ENCODE results near the gene LHX2.

Gene LHX2

GRCh38 chr9:124050955-124051354 is 39.4 kb downstream of the LHX2 start:
- no peak for DNase-seq (ENCODE audit: extremely low spot score)
- POLR2A ChIA-PET, result no interaction called here
- TF ChIP-seq, protein P1, sequence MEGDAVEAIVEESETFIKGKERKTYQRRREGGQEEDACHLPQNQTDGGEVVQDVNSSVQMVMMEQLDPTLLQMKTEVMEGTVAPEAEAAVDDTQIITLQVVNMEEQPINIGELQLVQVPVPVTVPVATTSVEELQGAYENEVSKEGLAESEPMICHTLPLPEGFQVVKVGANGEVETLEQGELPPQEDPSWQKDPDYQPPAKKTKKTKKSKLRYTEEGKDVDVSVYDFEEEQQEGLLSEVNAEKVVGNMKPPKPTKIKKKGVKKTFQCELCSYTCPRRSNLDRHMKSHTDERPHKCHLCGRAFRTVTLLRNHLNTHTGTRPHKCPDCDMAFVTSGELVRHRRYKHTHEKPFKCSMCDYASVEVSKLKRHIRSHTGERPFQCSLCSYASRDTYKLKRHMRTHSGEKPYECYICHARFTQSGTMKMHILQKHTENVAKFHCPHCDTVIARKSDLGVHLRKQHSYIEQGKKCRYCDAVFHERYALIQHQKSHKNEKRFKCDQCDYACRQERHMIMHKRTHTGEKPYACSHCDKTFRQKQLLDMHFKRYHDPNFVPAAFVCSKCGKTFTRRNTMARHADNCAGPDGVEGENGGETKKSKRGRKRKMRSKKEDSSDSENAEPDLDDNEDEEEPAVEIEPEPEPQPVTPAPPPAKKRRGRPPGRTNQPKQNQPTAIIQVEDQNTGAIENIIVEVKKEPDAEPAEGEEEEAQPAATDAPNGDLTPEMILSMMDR (IDR thresholded peaks at IDR 0.05; ENCODE audit: control extremely low read depth, extremely low read depth, low read depth, missing control alignments), result no peak
- CTCF ChIA-PET, result interaction anchor here (1.3 to 9.9 kb wide), 2 partner anchors 10 to 38 kb away, joined by 4 to 80 read pairs; no protein-coding TSS in a partner anchor

DNA sequence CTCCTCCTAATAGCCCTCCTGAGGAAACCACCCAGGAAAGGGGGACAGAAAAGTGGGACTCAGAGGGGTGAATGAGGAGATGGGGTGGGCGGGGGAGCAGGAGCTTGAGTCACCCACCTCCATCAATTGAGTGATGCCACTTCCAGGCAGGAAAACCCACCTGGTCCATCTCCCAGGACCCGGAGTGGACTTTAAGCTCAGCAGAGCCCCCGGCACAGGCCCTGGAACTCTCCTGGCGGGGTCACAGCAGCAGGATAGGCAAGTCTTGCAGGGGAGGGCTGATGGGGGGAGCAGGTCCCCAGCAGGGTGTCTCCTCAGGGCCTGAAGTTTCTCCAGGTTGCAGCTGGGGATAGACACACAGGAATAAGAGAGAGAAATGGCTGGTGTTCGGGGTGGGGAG is 40.8 kb downstream of the LHX2 start:
- TF ChIP-seq, protein P1 (IDR thresholded peaks at IDR 0.05; ENCODE audit: control extremely low read depth, extremely low read depth, low read depth, missing control alignments), result no peak
- ChIA-PET POLR2A (no interaction called here), CTCF (interaction anchor here (9.9 kb wide), 1 partner anchor 12 kb away, joined by 80 read pairs; no protein-coding TSS in a partner anchor)
- DNase-seq (ENCODE audit: extremely low spot score), result no peak

GRCh38 chr9:124054582-124055227 is 43.1 kb downstream of the LHX2 start:
- POLR2A ChIA-PET, result no interaction called here
- CTCF ChIA-PET, result interaction anchor here (0.8 to 9.9 kb wide), 3 partner anchors 14 to 511 kb away, joined by 3 to 80 read pairs (median 6); no protein-coding TSS in a partner anchor
- peak; percentile 71 for DNase-seq (ENCODE audit: extremely low spot score)
- TF ChIP-seq, protein P1 (IDR thresholded peaks at IDR 0.05; ENCODE audit: control extremely low read depth, extremely low read depth, low read depth, missing control alignments), result no peak

GRCh38 chr9:124060844-124061605 is 49.5 kb downstream of the LHX2 start:
- POLR2A ChIA-PET, result no interaction called here
- TF ChIP-seq, protein P1 (IDR thresholded peaks at IDR 0.05; ENCODE audit: control extremely low read depth, extremely low read depth, low read depth, missing control alignments), result no peak
- CTCF ChIA-PET, result no interaction called here
- DNase-seq (ENCODE audit: extremely low spot score), result no peak

- DNase-seq (ENCODE audit: extremely low spot score), result no peak
- CTCF ChIA-PET, result no interaction called here
- TF ChIP-seq, protein P1 (IDR thresholded peaks at IDR 0.05; ENCODE audit: control extremely low read depth, extremely low read depth, low read depth, missing control alignments), result peak; percentile 32
- POLR2A ChIA-PET, result no interaction called here
Measured at GRCh38 chr9:124062172-124062571, 50.6 kb downstream of the LHX2 start.

DNA sequence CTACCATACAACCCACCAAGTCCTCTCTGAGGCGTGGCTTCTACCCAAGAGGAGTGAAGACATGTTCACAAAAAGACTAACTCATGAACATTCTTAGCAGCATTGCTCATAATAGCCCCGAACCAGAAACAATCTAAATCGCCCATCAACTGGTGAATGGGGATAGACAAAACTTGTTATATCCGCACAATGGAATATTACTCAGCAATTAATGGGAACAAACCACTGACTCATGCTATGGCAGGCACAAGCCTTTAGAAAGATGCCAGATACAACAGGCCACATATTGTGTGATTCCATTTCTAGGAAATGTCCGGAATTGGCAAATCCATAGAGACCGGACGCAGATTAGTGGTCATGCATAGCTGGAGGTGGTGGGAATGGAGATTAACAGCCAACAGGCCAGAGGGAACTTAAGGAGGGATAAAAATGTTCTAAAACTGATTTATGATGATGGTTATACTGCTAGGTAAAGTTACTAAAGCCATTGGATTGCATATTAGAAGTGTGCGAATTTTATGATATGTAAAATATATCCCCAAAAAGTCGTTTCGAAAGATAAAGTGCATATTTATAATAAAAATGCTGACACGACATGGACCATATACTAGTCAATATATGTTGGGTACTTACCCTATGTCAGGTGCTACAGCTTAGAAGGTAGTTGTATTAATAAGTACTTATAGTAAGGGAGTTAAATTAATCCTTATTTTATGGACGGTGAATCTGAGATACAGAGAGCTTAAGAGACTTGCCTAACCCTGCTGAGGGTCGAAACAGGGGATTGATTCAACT is 55.4 kb downstream of the LHX2 start:
- ChIA-PET POLR2A (no interaction called here), CTCF (no interaction called here)
- TF ChIP-seq, protein P1 (IDR thresholded peaks at IDR 0.05; ENCODE audit: control extremely low read depth, extremely low read depth, low read depth, missing control alignments), result no peak
- DNase-seq (ENCODE audit: extremely low spot score), result no peak
